ENCODE measurements around the gene KIAA1191.
"Not testable (repeated sequence)": the region's sequence is repeated elsewhere in the genome, so short reads cannot be mapped to it uniquely, and the experiment has no call there.

KIAA1191 gene, protein sequence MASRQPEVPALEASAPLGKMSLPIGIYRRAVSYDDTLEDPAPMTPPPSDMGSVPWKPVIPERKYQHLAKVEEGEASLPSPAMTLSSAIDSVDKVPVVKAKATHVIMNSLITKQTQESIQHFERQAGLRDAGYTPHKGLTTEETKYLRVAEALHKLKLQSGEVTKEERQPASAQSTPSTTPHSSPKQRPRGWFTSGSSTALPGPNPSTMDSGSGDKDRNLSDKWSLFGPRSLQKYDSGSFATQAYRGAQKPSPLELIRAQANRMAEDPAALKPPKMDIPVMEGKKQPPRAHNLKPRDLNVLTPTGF

GRCh38 chr5:176361437-176362232, at the start of gene KIAA1191:
TSS of gene KIAA1191 (minus strand) at chr5:176361764. CDS start at chr5:176359508, 2,256 bp downstream.
- peak; percentile 44 to 97 (median 90) for DNase-seq

DNA sequence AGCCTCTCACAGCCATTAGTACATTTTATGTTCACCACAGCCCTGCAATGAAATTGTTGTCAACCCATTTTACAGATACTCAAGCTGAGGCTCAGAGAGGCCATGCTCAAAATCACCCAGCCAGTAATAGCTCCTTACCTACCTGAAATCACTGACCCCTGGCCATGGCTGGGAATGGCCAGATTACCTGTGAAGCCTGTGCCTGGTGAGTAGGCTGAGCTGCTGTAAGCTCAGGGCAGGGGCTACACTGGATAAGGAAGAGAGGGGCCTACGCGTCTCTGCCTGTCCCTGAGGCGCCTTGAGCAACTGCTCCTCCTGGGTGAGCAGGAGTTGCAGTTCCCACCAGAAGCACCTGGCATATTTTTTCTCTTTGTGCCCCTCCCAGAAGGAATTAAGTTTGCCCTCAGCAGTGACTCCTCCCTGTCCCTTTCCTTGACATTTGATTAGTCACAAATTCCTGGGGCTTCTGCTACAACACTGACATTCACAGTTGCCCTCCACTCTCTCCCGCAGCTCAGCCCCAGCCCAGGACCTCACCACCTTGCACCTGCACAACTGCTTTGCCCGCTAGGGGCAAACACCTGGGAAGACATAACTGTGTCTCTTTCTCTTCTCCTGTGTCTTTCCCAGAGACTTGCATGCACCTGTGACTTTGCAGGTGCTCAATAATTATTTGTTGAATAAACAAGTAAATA, 49.1 kb upstream of the KIAA1191 start:
- no peak for DNase-seq

- no peak for DNase-seq
Measured at GRCh38 chr5:176409765-176410164, 48.2 kb upstream of the KIAA1191 start.

DNA sequence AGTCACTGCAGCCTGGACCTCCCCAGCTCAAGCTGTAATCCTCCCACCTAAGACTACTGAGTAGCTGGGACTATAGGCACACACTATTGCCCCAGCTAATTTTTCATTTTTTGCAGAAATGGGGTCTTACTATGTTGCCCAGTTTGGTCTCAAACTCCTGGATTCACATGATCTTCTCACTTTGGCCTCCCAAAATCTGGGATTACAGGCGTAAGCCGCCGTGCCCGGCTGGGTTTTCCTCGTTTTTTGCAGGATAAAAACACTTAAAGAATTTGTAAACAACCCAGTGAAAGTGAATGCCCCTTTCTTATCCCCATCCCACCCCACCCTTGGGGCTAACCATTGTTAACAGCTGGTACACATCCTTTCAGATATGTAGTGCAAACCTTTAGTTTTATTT, 47.0 kb upstream of the KIAA1191 start:
- no peak for DNase-seq

DNA sequence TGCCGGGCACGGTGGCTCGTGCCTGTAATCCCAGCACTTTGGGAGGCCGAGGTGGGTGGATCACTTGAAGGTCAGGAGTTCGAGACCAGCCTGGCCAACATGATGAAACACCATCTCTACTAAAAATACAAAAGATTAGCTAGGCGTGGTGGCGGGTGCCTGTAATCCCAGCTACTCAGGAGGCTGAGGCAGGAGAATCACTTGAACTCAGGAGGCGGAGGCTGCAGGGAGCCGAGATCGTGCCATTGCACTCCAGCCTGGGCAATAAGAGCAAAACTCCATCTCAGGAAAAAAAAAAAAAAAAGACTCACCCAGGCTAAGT, 46.6 kb upstream of the KIAA1191 start:
- not testable (repeated sequence) for DNase-seq

DNA sequence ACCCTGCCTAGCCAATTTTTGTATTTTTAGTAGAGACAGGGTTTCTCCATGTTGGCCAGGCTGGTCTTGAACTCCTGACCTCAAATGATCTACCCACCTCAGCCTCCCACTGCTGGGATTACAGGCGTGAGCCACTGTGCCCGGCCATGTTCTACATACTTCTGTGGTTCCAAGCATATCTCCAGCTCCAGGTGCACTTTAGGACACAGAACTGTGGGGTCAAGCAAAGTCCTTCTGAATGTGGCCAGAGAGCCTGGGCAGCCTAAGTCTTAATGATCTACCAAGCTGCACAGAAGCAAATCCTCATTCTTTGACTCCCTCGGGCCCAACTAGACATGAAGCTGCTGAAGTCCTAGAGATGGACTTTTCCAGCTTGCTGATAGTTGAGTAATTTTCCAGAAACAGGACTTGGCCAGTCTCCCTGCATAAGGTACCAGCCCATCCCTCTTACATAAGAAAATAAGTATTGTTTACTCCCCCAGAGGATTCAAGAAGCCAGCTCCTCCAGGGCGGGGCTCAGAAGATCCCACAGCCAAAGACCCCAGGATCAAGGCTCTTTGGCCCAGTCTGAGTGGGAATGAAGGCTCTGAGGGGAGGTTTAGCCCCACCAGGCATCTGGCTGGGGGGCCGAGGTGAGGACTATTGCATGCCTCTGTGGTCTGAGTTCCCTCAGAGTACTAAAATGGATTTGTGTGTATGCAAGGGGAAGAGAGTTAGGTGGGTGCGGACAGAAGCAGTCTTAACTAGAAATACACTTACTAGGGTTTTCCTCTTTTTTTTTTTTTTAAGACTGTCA, 46.1 kb upstream of the KIAA1191 start:
- DNase-seq = peak in 1 of 58 donors; percentile 14

DNA sequence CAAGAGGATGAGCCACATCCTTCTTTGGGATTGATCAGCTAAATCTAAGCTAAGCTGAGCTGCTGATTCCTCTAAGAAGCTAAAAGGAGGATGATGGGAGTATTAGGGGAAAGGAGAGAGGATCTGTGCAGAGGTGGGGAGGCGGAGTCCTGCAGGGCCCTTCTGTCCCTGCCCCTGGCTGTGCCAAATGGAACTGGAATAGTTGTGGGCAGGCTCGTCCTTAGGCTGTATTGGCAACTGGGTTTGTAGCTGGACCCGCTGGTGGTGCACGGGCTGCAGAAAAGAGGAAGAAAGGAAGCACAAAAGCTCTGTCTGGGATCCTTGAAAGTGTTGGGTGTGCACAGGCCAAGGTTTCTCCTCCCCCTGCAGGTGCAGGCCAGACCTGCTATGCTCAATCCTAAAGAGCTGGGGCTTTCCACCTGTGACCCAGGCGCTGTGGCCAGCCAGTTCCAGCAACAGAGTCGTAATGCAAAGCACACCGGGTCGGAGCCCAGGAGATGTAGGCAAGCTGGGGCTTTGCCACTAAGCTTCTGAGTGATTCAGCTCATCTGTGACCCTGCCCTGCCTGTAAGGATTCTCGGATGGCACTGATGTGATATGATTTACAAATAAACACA, 45.0 kb upstream of the KIAA1191 start:
- DNase-seq = no peak

GRCh38 chr5:176405656-176406435, 44.3 kb upstream of the KIAA1191 start:
- DNase-seq = no peak

GRCh38 chr5:176401281-176402205, 40.0 kb upstream of the KIAA1191 start:
- DNase-seq = no peak

- no peak for DNase-seq
Measured at GRCh38 chr5:176400382-176401156, 39.0 kb upstream of the KIAA1191 start.

DNA sequence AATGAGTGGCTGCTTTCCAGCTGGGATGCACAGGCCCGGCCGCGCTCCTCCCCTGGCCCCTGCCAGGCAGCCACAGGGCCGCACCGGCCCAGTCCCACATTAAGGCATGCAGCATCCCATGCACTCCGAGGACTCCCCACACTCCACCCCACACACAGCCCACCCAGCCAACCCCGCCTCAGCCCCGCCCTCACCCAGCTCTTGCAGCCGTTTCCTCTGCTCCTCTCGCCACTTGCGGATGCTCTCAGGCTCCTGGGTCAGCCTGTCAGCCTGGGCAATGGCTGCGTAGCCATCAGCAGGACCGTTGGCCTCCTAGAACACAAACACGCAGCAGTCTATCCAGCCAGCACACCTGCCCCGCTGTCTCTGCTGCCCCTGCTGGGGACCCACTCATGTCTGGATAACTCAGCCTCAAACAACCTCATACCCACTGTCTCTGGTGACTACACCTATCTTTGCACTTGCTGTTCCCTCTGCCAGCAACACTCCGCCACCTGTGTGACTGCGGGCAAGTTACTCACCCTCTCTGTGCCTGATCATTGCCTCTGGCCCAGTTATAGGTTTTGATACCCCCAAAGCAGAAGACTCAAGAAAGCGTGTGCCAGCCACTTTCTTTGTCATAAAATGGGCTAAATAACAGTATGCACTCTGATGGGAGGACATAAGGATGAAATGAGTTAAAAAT, 36.3 kb upstream of the KIAA1191 start:
- no peak for DNase-seq

GRCh38 chr5:176396330-176396729, 34.8 kb upstream of the KIAA1191 start:
- no peak for DNase-seq

DNA sequence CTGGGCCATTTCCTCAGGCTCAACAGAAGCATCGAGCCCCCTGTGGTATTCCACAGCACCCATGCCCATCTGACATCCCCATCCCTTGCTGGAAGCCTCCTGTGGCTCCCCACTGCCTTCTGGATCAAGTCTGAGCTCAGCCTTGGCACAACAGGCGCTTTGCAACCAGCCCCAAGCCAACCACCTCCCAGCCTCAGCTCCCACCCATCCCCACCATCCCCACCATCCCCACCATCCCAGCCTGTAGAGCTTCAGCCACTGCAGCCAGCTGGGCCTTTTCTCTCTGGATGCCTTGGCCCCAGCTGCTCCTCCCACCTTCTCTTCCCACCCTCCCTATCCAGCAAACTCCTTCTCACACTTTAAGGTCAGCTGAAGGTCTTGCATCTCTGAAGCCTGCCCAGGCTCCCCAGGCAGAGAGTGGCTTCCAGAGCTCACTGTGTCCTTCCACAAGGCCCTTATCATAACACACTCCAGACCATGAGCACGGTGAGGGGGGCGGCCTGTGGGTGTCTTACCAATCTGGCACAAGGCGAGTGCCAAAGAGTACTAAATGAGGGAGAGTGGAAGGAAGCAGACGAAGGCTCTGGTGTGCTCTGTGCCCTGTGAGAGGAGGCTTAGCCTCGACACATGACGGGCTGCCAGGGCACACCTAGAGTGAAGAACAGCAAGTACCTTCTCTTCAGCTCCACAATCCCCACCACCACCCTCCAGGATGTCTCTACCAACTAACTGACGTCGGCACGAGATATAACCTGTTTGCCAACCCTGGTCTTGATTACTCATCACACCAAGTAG, 33.5 kb upstream of the KIAA1191 start:
- no peak for DNase-seq

DNA sequence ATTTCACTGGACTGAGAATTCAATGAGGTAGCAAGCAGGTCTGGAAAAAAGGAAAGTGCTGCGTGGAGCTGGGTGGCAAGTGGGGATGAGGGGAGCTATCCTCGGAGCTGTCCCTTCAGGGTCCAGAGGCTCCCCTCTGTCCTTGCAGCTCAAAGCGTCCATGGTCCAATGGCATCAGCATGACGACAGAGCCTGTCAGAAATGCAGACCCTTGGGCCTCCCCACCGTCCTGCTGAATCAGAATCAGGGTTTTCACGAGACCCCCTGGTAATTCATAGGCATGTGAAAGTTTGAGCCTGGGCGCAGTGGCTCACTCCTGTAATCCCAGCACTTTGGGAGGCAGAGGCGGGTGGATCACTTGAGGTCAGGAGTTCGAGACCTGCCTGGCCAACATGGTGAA, 32.5 kb upstream of the KIAA1191 start:
- no peak for DNase-seq

GRCh38 chr5:176392526-176392925, 31.0 kb upstream of the KIAA1191 start:
- no peak for DNase-seq

GRCh38 chr5:176391999-176392398, 30.4 kb upstream of the KIAA1191 start:
- DNase-seq = peak in 1 of 58 donors; percentile 3

DNA sequence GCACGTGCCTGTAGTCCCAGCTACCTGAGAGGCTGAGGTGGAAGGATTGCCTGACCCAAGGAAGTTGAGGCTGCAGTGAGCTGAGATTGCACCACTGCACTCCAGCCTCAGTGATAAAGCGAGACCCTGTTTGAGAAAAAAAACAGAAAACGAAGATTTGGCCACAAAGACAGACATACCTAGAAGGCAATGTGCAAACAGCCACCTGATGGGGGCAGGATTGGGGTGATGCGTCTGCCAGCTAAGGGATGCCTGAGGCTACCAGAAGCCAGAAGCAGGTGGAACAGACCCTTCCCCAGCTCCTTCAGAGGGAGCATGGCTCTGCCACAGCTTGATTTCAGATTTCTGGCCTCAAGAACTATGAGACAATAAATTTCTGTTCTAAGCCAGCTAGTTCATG, 29.9 kb upstream of the KIAA1191 start:
- no peak for DNase-seq

Data from anterior cingulate cortex (tissue), 58 donors.